ENCODE measurements around the gene KIAA1328.
"Not testable (repeated sequence)": the region's sequence is repeated elsewhere in the genome, so short reads cannot be mapped to it uniquely, and the experiment has no call there.

Gene KIAA1328

GRCh38 chr18:36888778-36889177 is 59.9 kb downstream of the KIAA1328 start:
- no peak for DNase-seq

GRCh38 chr18:36889321-36889720 is 60.4 kb downstream of the KIAA1328 start:
- DNase-seq, result no peak

GRCh38 chr18:36889742-36890141 is 60.8 kb downstream of the KIAA1328 start:
- DNase-seq, result no peak

- no peak for DNase-seq
Observed at GRCh38 chr18:36890598-36890997, 61.7 kb downstream of the KIAA1328 start.

GRCh38 chr18:36893227-36893626 is 64.3 kb downstream of the KIAA1328 start:
- no peak for DNase-seq

GRCh38 chr18:36895606-36896005 is 66.7 kb downstream of the KIAA1328 start:
- no peak for DNase-seq

- no peak for DNase-seq
Observed at GRCh38 chr18:36897253-36897652, 68.3 kb downstream of the KIAA1328 start.

GRCh38 chr18:36899289-36899688 is 70.4 kb downstream of the KIAA1328 start:
- no peak for DNase-seq

GRCh38 chr18:36900466-36900865 is 71.5 kb downstream of the KIAA1328 start:
- no peak for DNase-seq

GRCh38 chr18:36901277-36901701 is 72.4 kb downstream of the KIAA1328 start:
- DNase-seq, result no peak

GRCh38 chr18:36903215-36903928 is 74.4 kb downstream of the KIAA1328 start:
- DNase-seq, result no peak

GRCh38 chr18:36905571-36905970 is 76.6 kb downstream of the KIAA1328 start:
- DNase-seq, result no peak

- DNase-seq, result not testable (repeated sequence)
Observed at GRCh38 chr18:36909282-36909681, 80.4 kb downstream of the KIAA1328 start.

GRCh38 chr18:36912887-36913286 is 84.0 kb downstream of the KIAA1328 start:
- no peak for DNase-seq

GRCh38 chr18:36917907-36918306 is 89.0 kb downstream of the KIAA1328 start:
- no peak for DNase-seq

- DNase-seq, result no peak
Observed at GRCh38 chr18:36929601-36930000, 100.7 kb downstream of the KIAA1328 start.

- DNase-seq, result no peak
Observed at GRCh38 chr18:36931106-36931505, 102.2 kb downstream of the KIAA1328 start.

- DNase-seq, result no peak
Observed at GRCh38 chr18:36933552-36933951, 104.6 kb downstream of the KIAA1328 start.

GRCh38 chr18:36934884-36935283 is 106.0 kb downstream of the KIAA1328 start:
- DNase-seq, result no peak

- no peak for DNase-seq
Observed at GRCh38 chr18:36942264-36942663, 113.3 kb downstream of the KIAA1328 start.

GRCh38 chr18:36947820-36948348 is 119.0 kb downstream of the KIAA1328 start:
- no peak for DNase-seq

GRCh38 chr18:36950282-36950681 is 121.4 kb downstream of the KIAA1328 start:
- no peak for DNase-seq

- DNase-seq, result no peak
Observed at GRCh38 chr18:36950960-36951359, 122.0 kb downstream of the KIAA1328 start.

- no peak for DNase-seq
Observed at GRCh38 chr18:36953047-36953446, 124.1 kb downstream of the KIAA1328 start.

- DNase-seq, result no peak
Observed at GRCh38 chr18:36960038-36960437, 131.1 kb downstream of the KIAA1328 start.

Measured in stimulated activated CD4-positive, alpha-beta T cell treated with anti-CD3 and anti-CD28 coated beads, Interleukin-4, amount 100 ng/mL, for 1 hour (primary cell).